MM.1S (cell line): Measurements from ENCODE around the gene COL5A1.

Experiments used
- EZH2 ChIP-seq: fragments of 300-600 bp; sonication (generic); optimal IDR thresholded peaks from 2 replicates; pipeline ENCODE3; 2017; ENCODE audit warnings: low read depth, mild to moderate bottlenecking, antibody characterized with exemption, low read length, mixed read lengths
- TF ChIP-seq, protein P1 (sequence below): fragments of 300-600 bp; sonication (generic); IDR thresholded peaks from 2 replicates; pipeline ENCODE4 v1.5.1; 2016; ENCODE audit warnings: antibody characterized with exemption, low read length, mixed read lengths

DNA sequence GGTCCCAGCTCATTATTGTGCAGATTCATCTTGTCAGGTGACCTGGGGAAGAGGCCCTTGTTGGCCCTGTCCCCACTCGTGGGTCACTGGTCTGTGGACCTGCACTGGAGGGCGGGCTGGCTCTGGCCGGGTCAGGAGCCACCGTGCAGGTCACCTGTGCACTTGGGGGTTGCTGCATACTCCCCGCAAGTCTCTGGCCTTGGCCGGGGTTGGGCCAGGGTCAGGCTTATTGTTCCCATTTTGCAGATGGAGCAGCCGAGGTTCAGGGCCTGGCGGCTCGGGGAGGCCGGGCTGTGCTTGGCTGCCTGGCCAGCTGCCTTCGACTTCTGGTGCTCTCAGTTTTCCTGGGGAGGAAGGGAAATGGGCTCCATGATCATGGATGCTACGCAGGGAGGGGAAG is 130.7 kb downstream of the COL5A1 start:
- TF ChIP-seq, protein P1, sequence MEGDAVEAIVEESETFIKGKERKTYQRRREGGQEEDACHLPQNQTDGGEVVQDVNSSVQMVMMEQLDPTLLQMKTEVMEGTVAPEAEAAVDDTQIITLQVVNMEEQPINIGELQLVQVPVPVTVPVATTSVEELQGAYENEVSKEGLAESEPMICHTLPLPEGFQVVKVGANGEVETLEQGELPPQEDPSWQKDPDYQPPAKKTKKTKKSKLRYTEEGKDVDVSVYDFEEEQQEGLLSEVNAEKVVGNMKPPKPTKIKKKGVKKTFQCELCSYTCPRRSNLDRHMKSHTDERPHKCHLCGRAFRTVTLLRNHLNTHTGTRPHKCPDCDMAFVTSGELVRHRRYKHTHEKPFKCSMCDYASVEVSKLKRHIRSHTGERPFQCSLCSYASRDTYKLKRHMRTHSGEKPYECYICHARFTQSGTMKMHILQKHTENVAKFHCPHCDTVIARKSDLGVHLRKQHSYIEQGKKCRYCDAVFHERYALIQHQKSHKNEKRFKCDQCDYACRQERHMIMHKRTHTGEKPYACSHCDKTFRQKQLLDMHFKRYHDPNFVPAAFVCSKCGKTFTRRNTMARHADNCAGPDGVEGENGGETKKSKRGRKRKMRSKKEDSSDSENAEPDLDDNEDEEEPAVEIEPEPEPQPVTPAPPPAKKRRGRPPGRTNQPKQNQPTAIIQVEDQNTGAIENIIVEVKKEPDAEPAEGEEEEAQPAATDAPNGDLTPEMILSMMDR, result no peak
- no peak for TF ChIP-seq EZH2
